NCI-H524 treated with DMSO at 0.1 percent for 48 hours (cell line): Measurements from ENCODE around the gene CALML5.

Experiments used
- DNase-seq: peaks from one replicate; lab custom pipeline; 2025; lab: John Stamatoyannopoulos, UW

Gene CALML5

DNA sequence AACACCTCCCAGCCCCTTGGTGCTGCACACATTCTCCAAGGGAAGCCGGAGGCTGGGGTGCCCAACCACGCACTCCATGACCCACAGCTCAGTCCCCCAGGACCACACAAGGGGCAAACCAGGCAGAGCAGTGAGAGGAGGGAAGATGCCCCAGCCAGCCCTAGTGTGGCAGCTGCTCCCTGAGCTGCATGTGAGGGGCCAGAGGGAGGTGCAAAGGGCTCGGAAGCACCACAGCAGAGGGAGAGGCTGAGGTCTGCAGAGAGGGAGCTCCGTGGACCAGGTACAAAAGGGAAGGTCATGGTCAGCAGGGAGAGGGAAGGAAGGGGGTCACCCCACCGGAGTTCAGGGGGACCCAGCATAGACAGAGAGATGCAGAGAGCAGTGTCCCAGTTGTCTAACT is 1.5 kb upstream of the CALML5 start:
- no peak for DNase-seq

DNA sequence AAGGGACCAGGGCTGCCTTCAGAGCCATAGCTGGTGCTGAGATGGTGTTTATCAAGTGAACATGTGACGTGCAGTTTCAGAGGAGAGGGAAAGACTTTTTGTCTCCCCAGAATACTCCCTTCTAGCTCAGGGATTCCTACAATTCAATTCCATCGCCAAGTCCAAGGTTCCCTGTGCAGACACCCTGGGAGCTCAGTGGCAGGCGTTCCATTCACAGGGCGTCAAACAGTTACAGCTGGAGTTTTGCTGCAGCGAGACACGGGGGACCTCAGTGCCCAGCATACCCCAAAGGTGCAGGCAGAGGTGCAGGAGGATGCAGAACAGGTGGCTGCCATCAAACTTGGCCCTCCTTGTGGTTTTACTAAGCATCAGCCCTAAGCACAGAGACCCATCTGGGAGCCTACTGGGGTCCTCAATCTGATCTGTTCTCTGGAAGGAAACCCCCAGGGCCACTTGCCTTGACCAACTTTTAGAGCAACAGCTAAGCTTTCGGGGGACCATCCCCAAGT is 846 bp upstream of the CALML5 start:
- DNase-seq = no peak

DNA sequence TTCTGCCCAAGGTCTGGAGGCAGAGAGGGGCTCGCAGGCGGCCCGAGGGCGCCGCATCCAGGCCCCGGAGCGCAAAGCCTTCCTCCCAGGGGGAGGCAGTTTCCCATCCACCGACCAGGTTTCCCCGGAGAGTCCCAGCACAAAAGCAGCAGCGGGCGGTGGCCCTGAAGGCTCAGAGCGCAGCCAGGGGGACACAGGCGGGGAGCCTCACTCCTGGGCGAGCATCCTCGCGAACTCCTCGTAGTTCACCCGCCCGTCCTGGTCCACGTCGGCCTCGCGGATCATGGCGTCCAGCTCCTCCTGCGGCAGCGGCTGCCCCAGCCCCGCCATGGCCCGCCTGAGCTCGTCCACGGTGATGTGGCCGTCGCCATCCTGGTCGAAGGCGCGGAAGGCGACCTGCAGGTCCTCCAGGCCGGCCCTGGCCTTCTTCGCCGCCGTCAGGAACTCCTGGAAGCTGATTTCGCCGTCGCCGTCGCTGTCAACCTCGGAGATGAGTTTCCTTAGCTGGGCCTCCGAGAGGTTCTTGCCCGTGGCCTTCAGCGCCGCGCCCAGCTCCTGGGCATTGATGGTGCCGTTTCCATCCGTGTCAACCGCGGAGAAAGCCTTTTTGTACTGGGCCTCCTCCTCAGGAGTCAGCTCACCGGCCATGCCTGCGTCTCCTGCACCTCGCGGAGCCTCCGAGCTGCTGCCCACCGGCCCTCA is 428 bp downstream of the CALML5 start:
- no peak for DNase-seq

DNA sequence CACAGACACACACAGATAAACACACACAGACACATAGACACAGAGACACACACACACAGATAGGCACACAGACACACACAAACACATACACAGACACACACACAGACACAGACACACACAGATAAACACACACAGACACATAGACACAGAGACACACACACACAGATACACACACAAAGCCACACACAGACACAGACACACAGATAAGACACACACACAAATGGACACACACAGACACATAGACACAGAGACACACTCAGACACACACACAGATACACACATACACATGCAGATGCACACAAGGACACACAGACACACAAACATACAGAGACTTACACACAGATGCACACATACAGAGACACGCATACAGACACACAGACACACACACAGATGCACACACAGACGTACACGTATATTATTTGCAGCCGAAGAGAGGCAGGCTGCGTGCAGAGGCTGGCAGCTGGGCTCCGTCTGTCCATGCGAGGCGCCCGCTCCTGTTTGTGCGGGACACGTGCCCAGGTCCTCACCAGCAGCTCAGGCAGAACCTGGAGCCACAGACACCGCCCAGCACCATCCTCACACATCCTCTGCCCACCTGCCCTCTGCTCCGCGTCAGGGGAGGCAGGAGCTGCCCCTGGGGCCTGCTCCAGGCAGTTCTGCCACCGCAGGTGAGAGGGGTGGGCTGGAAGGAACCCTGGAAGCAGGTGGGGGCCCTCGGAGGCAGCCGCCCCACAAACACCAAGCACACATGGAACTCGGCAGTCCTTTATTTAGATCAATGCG is 1.2 kb downstream of the CALML5 start:
- DNase-seq = no peak

DNA sequence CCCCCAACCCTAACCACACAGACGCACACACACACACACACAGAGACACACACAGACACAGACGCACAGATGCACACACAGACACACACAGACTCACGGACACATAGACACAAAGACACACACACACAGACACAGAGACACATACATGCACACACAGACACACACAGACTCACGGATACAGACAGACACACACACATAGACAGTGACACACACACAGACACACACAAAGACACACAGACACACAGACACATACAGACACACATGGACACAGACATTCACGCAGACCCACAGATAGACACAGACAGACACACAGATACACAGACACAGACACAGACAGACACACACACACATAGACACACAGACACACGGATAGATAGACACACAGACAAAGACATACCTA is 2.1 kb downstream of the CALML5 start:
- no peak for DNase-seq

DNA sequence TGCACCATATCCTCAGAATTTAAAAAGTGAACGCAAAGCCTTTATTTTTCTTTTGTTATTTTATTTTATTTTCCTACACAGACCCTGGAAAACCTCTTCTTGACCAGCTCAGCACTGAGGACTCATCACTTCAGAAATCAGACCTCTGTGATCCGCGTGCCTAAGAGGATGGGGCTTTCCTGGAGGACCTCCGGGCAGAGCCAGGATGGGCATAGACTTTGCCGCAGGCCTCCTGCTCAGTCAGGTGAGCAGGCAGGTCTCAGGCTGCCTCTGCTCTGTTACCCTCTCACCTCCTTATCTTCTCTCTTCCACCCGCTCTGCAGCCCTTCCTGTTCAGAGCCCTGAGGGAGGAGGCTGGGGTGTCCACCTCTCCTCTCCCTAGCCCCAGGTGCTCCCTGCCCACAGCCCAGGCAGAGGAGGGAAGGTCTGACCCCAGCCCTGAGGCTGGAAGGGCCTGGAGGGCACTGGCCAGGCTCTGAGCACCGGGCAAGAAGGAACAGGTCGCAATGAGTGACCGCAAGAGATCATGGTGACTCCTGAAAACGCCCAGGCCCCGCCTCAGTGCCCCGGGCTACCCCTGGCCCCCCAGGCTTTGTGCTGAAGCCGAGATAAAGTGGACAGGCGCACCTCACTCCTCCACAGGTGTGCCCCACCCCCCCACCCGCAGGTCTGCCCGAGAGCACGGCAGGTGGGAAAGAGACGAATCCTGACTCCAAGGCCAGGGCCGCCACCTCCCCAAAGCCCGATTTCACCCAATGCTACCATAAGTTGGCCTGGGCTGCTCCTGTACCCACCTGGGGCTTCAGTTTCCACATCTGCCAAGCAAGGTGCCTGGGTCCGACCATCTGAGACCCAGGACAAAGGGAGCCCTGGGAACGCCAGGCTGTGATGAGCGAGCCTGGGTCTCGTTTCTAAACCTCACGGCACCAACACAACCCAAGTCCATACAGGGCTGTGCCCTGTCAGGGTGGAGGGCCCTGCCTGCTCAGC is 2.8 kb downstream of the CALML5 start:
- DNase-seq = no peak

DNA sequence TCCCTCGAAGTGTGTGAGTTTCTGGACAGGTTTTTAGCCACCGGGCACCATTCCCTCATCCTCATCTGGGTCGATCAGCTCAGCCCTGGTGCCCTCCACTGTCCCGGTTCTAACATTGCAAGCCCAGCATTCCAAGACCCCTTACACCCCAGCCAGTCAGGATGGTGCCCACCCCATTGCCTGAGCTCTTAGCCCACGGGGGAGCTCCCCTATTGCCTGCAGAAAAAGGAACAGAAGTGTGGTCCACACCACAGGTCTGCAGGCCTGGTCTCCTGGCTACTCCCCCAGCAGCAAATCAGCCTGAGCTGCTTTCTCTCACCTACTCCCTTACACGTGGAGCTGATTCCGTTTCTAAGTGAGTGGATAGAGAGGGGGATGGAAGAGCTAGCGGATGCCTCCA is 4.8 kb downstream of the CALML5 start:
- DNase-seq = no peak

DNA sequence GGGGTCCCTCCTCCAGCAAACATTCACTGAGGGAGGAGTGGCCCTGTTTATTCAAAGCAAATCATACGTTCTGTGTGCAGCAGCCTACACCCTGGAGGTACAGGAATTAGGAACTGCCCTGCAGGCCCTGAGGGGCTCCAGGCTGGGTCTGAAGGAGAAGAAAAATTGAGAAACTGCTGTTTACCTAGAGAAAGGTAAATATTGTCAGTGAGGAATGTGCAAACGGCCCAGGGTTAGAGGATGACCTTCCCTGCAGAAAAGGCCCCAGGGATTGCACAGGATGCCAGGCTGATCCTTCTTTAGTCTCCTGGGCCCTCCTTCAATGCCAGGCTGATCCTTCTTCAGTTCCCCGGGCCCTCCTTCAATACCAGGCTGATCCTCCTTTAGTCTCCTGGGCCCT is 5.7 kb downstream of the CALML5 start:
- DNase-seq = no peak

DNA sequence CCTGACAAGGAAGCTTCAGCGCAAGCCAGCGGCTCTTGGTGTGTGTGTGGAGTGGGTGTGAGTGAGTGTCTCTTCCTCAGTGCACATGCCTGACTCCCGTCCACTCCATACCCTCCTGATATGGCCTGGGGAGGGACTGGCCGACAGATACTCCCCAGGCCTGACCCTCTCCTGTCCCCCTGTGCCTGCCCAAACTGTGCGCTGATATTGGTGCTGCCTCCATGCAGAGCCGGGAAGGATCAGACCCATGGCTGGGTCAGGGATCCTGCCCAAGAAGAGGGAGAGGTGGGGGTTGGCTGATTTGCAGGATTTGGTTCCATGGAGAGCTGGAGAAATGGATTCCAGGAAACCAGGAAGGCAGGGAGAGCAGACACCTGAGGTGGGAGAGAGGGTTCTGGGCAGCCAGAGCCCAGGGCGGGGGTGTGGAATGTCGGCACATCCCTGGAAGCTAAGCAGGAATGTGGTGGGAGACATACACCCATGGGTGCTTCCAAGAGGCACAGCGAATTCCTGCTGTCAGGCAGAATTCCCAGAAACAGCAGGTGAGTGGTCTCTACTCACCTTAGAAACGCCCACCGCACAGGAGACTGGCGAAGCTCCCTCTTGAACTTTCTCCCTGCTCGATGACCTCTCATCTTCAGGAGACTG is 6.3 kb downstream of the CALML5 start:
- DNase-seq = no peak

DNA sequence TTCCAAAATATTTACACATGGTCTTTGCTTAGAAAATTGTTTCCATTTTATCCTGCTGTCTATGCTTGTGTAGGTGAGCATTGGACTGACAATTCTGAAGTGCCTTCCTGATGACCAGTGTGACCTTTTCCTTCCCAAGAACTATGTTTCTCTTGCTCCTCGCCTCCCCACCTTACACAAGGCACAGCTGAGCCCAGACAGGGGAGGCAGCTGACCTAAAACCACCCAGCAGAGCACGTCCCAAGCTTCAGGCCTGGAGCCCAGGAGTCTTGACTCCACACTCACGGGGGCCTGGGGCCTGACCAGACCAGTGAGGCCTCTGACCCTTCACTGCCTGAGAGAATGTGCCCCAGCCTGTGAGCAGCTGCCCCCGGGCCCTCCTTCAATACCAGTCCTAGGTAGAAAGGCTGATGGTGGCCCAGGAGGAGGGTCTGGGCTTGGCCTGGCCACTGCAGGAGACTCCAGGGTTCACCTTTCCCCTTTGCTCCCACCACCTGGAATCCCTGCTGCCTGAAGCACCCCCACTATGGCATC is 7.0 kb downstream of the CALML5 start:
- no peak for DNase-seq

DNA sequence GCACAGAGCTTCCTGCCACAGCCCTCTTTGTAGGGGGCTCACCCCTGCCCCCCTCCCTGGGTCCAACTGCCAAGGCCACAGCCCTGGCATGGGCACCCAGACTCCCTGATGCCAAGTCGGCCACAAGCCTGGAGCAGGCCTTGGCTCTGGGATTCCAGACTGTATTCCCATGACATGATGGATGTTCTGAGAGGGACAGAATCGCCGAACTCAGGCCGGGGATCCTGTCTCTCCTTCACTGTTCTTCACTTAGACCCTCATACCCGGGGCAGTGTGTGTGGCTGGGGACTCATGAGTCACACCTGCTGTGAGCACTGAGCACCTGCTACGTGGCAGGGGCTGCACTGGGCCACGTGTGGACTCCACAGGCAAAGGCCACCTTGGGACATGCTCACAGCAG is 7.9 kb downstream of the CALML5 start:
- no peak for DNase-seq

DNA sequence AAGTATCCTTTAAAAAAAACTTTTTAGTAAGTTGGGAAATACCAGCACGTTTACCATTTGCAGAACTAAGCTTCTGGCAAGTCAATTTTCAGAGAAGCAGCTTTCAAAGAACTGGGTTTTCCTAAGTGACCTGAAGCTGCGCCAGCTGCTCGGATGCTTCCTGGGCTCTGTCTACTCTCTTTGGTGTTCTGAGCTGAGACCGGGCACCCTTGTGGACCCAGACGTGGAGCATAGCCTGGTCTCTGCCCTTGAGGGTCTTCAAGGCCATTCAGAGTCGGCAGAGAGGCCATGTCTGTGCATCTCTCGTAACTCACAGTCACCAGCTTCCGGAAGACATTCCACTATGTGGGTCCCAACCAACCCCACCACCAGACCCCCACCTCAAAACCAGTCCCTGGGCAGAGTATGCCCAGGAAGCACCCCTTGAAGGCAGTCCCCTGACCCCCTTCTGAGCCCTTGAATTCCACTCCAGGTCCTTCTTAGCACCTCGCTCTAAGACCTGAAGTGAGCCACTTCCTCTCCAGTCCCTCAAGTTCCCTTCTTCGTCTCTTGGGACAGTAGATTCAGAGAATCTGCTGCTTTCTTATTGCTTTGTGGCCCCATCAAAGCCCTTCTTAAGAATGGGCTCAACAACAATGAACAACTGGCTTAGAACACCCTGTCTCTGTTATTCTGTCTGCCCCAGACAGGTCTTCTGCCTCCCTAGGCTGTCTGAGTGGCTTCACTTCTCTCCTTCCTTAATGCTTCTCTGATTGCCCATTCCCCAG is 8.5 kb downstream of the CALML5 start:
- DNase-seq = no peak

DNA sequence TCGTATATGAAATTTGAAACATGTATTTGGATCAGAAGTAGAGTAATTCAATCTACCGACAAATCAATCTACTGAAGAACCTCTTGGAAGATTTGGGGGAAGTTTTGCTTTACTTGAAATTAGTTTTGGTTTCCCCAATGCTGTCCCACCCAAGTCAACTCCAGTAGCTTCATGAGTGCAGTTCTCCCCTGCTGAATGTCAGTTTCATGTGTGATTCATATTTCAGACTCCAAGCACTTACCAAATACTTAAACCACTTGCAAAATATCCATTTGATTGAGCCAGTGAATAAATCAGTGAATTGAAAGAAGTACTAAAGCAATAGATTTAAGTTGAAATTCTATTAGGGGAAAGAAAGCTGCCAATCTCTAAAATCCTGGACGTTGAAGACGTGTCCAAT is 9.3 kb downstream of the CALML5 start:
- DNase-seq = no peak

DNA sequence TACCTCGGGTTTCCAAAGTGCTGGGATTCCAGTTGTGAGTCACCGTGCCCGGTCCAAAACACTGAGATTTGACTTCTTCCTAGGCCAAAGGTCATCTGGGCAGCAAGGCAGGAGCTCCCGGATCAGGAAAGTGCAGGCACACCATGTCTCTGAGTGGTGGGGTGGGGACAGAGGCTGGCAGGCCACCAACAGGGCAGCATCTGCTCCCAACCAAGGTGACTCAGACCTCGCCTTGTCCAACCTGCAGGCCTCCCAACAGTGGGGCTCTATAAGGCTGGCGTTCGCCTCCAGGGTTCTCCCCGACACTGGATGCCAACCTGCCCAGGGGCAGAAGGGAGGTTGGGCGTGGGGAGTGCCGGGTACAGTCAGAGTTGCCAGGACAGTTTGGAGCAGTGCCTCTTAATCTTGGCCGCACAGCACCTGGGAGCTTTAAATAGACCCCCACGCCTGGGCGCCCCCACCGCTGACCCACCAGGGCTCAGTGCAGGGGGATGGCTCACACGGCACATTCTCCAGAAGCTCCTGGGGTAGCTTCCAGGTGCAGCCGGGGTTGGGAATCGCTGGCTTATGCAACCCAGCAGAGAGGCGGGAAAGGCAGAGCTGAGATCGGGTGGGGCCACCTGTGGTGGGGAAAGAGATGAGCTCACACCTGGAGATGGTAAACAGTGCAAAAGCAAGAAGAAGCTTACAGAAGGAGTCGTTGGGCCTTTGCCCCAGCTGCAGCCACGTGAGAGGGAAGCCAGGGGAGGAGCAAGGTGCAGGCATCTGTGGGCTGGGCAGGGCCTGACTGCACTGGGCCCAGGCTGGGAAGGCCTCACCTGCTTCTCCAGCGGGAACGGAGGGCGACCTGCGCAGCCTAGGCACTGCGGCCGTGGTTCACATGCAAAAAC is 10.9 kb downstream of the CALML5 start:
- no peak for DNase-seq

DNA sequence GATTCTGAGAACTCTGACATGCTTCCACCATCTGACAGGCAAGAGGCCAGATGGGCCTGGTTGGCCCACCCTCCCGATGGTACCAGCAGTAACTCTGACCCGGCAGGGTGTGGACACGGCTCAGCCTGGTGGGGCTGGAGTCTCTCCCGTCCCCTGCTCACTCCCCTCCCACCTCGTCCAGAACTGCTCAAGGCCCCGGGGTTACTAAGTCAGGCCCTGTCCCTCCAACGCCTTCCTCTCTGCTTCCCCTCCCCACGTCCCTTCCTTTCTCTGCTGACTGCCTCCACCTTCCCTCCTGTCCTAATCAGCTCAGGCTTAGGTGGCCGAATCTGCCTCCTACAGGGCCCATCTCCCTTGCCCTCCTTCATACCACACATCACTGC is 12.5 kb downstream of the CALML5 start:
- no peak for DNase-seq

DNA sequence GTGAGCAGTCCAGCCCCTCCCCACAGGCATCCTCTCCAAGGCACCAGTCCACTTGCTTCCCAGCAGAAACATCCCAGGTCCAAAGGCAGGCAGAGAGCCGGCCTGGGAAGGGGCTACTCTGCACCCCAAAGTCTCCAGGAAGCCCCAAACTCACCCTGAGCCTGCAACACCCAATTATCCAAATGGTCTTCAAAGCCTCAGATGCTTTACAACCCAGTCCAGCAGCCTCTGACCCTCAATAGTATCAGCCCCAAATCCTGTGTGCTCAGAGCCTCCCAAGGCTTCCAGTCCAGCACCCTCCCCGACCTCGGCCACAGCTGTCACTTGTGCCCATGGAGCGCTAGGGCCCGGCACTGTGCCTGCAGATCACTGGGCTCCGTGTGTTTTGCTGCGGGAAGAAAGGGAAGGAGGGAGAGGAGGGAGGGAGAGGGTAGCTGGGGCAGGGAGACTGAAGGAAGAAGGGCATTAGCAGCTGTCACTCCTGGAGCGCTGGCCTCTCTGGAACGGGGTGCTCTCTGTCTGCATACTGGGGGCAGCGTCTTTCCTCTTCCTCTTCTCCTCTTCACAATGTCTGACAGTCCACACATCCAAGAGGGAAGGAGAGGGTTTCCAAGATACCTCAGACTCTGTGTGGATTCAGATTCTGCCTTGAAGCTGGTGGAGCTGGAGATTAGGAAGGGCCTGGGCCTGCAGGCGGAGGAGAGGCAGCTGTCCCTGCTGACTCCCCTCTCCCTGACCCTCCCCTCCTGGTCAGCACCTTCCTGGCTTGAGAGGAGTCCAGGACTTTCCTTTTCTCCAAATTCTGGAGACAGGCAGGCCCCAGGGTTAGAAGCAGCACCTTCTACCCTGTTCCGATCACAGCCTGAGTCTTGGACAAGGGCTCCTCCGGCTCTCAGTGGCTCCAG is 13.2 kb downstream of the CALML5 start:
- DNase-seq = no peak

DNA sequence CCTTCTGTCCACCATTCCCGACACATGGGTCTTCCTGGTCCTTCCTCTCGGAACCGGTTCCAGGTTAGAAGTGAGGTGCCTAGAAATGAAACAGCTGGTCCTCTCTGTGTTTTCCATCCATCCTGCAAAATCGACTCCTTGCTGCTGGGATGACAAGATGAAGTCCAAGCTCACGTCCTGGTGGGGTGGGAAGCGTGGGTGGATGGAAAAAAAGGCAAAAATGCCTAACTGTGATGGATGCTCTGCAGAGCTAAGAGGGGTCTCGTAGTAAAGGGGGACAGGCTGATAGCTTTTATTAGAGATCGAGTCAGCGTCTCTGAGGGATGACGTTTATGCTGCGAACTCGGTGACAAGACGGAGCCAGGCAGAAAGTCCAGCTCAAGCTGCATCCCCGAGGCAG is 14.1 kb downstream of the CALML5 start:
- DNase-seq = no peak

DNA sequence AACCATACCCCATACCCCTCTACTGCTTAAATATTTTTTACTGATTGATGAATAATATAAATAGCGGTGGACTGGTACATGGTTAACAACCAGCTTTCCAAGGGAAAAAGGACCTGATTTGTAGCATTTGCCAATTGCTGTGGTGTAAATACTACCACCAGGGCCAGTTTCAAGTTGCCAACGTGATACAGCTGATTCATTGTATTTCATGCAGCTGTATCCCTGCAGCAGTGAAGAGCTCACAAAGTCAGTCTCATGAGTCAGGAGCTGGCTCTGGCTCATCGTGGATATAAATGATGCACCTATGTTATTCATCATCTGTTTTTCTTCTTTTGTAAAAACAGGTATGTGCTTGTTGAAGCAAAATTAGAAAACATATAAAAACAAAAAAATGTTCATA is 15.2 kb downstream of the CALML5 start:
- DNase-seq = no peak

DNA sequence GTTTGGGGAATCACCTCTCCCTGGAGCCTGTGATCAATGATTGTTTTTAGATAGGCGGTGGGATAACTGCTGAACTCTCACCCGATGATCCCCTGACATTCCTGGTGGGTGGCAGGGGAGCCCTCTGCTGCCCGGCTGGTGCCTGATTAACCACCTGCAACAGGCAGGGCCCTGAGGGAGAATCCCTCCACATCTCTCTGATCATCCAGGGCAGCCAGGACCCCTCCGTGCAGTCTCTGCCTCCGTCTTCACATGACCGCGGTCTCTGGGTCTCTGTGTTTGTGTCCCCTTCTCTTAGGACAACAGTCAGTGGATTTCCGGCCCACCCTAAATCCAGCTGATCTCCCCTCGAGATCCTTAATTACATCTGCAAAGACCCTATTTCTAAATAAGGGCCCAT is 17.4 kb downstream of the CALML5 start:
- no peak for DNase-seq
